HUDEP-2 (cell line): Measurements from ENCODE around the gene SLC25A40.
A peak's percentile ranks its signal among the peaks of the same experiment; 100 is the strongest.
"Not testable (repeated sequence)": the region's sequence is repeated elsewhere in the genome, so short reads cannot be mapped to it uniquely, and the experiment has no call there.

ENCODE experiments used
- DNase-seq, 76 experiments: peaks; one replicate each; lab custom pipeline; 2025; ENCODE audit not compliant: unreplicated experiment in 76 of 76; lab: John Stamatoyannopoulos, UW

The SLC25A40 gene

GRCh38 chr7:87876040-87876868 lies at the start of gene SLC25A40, which contains the start of gene DBF4:
Gene SLC25A40 (minus strand): TSS chr7:87876360. CDS start chr7:87858727, 17,633 bp downstream.
Gene DBF4 (plus strand): TSS chr7:87876493. CDS start chr7:87876733, 240 bp downstream.
- DNase-seq, result peak in 75 of 76 experiments; percentile 44 to 96 (median 92)

GRCh38 chr7:87922759-87923395 lies 46.7 kb upstream of the SLC25A40 start:
- DNase-seq, result not testable (repeated sequence)

GRCh38 chr7:87920578-87920977 lies 44.4 kb upstream of the SLC25A40 start:
- DNase-seq, result no peak

- DNase-seq, result no peak
These were observed 43.7 kb upstream of the SLC25A40 start for GRCh38 chr7:87919875-87920274.

GRCh38 chr7:87918740-87919139 lies 42.6 kb upstream of the SLC25A40 start:
- no peak for DNase-seq

- no peak for DNase-seq
These were observed 36.0 kb upstream of the SLC25A40 start for GRCh38 chr7:87912121-87912520.

- not testable (repeated sequence) for DNase-seq
These were observed 32.7 kb upstream of the SLC25A40 start for GRCh38 chr7:87908814-87909213.

GRCh38 chr7:87907136-87907906 lies 31.2 kb upstream of the SLC25A40 start:
- DNase-seq, result not testable (repeated sequence)

GRCh38 chr7:87899255-87899654 lies 23.1 kb upstream of the SLC25A40 start:
- no peak for DNase-seq

- no peak for DNase-seq
These were observed 19.2 kb upstream of the SLC25A40 start for GRCh38 chr7:87895363-87895762.

- DNase-seq, result peak in 5 of 76 experiments; percentile 6 to 11 (median 8)
These were observed 10.7 kb upstream of the SLC25A40 start for GRCh38 chr7:87886875-87887274.

GRCh38 chr7:87885018-87885417 lies 8.9 kb upstream of the SLC25A40 start:
- no peak for DNase-seq

GRCh38 chr7:87882151-87882937 lies 6.2 kb upstream of the SLC25A40 start:
- DNase-seq, result no peak

GRCh38 chr7:87878208-87878735 lies 2.1 kb upstream of the SLC25A40 start:
- peak in 3 of 76 experiments; percentile 4 to 26 (median 6) for DNase-seq

GRCh38 chr7:87877366-87878040 lies 1.3 kb upstream of the SLC25A40 start:
- no peak for DNase-seq

GRCh38 chr7:87876869-87877234 lies 692 bp upstream of the SLC25A40 start:
- DNase-seq, result peak in 45 of 76 experiments; percentile 1 to 57 (median 23)

- peak in 3 of 76 experiments; percentile 8 to 25 (median 24) for DNase-seq
These were observed 765 bp downstream of the SLC25A40 start for GRCh38 chr7:87875151-87876039.

GRCh38 chr7:87874066-87874465 lies 2.1 kb downstream of the SLC25A40 start:
- DNase-seq, result no peak
